ENCODE data around the gene ARL14. TPM values are rescaled to one million over a fixed set of nuclear protein-coding genes. Genes with fewer than 3 reads are reported as not detected.

The ARL14 gene
- total and polyA plus RNA-seq, 7 experiments from 2014 or later: not detected

- H3K27ac ChIP-seq (ENCODE audit: low read depth, low read length): no peak overlapping the region
- H3K36me3 ChIP-seq (ENCODE audit: control insufficient read depth in 2 of 3, insufficient read depth in 3 of 3, low read length in 3 of 3): no peaks in the 10 kb centered on the region
- no peaks in the 10 kb centered on the region for H3K4me1 ChIP-seq (ENCODE audit: control insufficient read depth in 2 of 2, insufficient read depth in 2 of 2, low read length in 2 of 2)
- no peak overlapping the region for H3K27ac Mint-ChIP-seq
- DNase-seq (no peak), ATAC-seq (no peak)
- no peaks in the 10 kb centered on the region for H3K27me3 ChIP-seq (ENCODE audit: control insufficient read depth in 2 of 2, insufficient read depth in 2 of 2, low read length in 2 of 2)
- ChIA-PET POLR2A (no interaction called here), CTCF (no interaction called here)
- intact Hi-C loops (cut with micrococcal nuclease): no loop called here
- no peaks in the 10 kb centered on the region for H3K9me3 ChIP-seq (ENCODE audit: control insufficient read depth in 2 of 3, low read length in 3 of 3)
- H3K4me1 Mint-ChIP-seq: no peaks in the 10 kb centered on the region
- H3K36me3 Mint-ChIP-seq: no peaks in the 10 kb centered on the region
- no peak overlapping the region for H3K4me3 ChIP-seq (ENCODE audit: low read length)
- H3K4me3 Mint-ChIP-seq: no peak overlapping the region
- no peaks in the 10 kb centered on the region for H3K9me3 Mint-ChIP-seq
- H3K27me3 Mint-ChIP-seq: peaks cover 0 to 6% (median 3%) of the 10 kb centered on the region in 5 donors
Observed at GRCh38 chr3:160641665-160642309, 35.2 kb upstream of the ARL14 start.

- ChIA-PET CTCF (interaction anchor here (0.7 to 0.8 kb wide), 3 partner anchors 292 to 856 kb away, joined by 3 read pairs; no protein-coding TSS in a partner anchor), POLR2A (no interaction called here)
- no peak overlapping the region for H3K4me3 ChIP-seq (ENCODE audit: low read length)
- DNase-seq: no peak
- Mint-ChIP-seq H3K4me1 (no peaks in the 10 kb centered on the region), H3K9me3 (no peaks in the 10 kb centered on the region), H3K36me3 (no peaks in the 10 kb centered on the region), H3K4me3 (no peak overlapping the region), H3K27ac (no peak overlapping the region), H3K27me3 (peaks cover 0 to 6% (median 3%) of the 10 kb centered on the region in 5 donors)
- intact Hi-C loops (cut with micrococcal nuclease): loop anchor here in 1 of 2 donors (1.0 kb wide), 1 partner anchor 298 kb away; no protein-coding TSS in a partner anchor
- no peaks in the 10 kb centered on the region for H3K9me3 ChIP-seq (ENCODE audit: control insufficient read depth in 2 of 3, low read length in 3 of 3)
- ATAC-seq: no peak
- no peaks in the 10 kb centered on the region for H3K27me3 ChIP-seq (ENCODE audit: control insufficient read depth in 2 of 2, insufficient read depth in 2 of 2, low read length in 2 of 2)
- no peak overlapping the region for H3K27ac ChIP-seq (ENCODE audit: low read depth, low read length)
- no peaks in the 10 kb centered on the region for H3K36me3 ChIP-seq (ENCODE audit: control insufficient read depth in 2 of 3, insufficient read depth in 3 of 3, low read length in 3 of 3)
- no peaks in the 10 kb centered on the region for H3K4me1 ChIP-seq (ENCODE audit: control insufficient read depth in 2 of 2, insufficient read depth in 2 of 2, low read length in 2 of 2)
Observed at GRCh38 chr3:160643994-160644393, 33.0 kb upstream of the ARL14 start.

DNA sequence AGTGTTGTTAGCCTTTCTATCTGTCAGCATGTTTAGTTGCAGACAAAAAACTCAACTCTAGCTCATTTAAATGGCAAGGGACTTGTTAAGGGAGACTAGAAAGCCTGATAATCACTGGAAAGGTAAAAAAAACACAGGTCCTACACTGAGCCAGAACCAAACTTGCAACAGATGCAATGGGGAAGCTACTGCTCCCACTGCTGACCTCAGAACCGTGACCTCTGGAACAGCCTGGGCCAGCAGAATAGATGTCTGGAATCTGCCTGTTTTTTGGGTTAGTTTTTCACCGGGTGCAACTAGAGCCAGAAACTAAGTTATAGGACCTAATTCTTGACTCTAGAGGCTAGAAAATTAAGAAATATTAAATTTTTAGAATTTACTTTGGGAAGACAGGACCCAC, 32.5 kb upstream of the ARL14 start:
- intact Hi-C loops (cut with micrococcal nuclease): loop anchor here in 1 of 2 donors (1.0 kb wide), 1 partner anchor 298 kb away; no protein-coding TSS in a partner anchor
- Mint-ChIP-seq H3K27ac (no peak overlapping the region), H3K4me1 (no peaks in the 10 kb centered on the region), H3K9me3 (no peaks in the 10 kb centered on the region), H3K36me3 (no peaks in the 10 kb centered on the region), H3K27me3 (peaks cover 0 to 6% (median 3%) of the 10 kb centered on the region in 5 donors), H3K4me3 (no peak overlapping the region)
- POLR2A ChIA-PET: no interaction called here
- Histone ChIP-seq H3K27me3 (ENCODE audit: control insufficient read depth in 2 of 2, insufficient read depth in 2 of 2, low read length in 2 of 2) (no peaks in the 10 kb centered on the region), H3K4me1 (ENCODE audit: control insufficient read depth in 2 of 2, insufficient read depth in 2 of 2, low read length in 2 of 2) (no peaks in the 10 kb centered on the region), H3K27ac (ENCODE audit: low read depth, low read length) (no peak overlapping the region), H3K9me3 (ENCODE audit: control insufficient read depth in 2 of 3, low read length in 3 of 3) (no peaks in the 10 kb centered on the region), H3K4me3 (ENCODE audit: low read length) (no peak overlapping the region), H3K36me3 (ENCODE audit: control insufficient read depth in 2 of 3, insufficient read depth in 3 of 3, low read length in 3 of 3) (no peaks in the 10 kb centered on the region)
- no peak for DNase-seq
- CTCF ChIA-PET: interaction anchor here (0.7 to 0.8 kb wide), 2 partner anchors 291 to 856 kb away, joined by 3 read pairs; no protein-coding TSS in a partner anchor
- ATAC-seq: no peak

- Histone ChIP-seq H3K36me3 (ENCODE audit: control insufficient read depth in 2 of 3, insufficient read depth in 3 of 3, low read length in 3 of 3) (no peaks in the 10 kb centered on the region), H3K27ac (ENCODE audit: low read depth, low read length) (no peak overlapping the region), H3K4me1 (ENCODE audit: control insufficient read depth in 2 of 2, insufficient read depth in 2 of 2, low read length in 2 of 2) (no peaks in the 10 kb centered on the region), H3K4me3 (ENCODE audit: low read length) (no peak overlapping the region), H3K9me3 (ENCODE audit: control insufficient read depth in 2 of 3, low read length in 3 of 3) (no peaks in the 10 kb centered on the region), H3K27me3 (ENCODE audit: control insufficient read depth in 2 of 2, insufficient read depth in 2 of 2, low read length in 2 of 2) (no peaks in the 10 kb centered on the region)
- no peaks in the 10 kb centered on the region for H3K36me3 Mint-ChIP-seq
- DNase-seq (no peak), ATAC-seq (no peak)
- H3K27ac Mint-ChIP-seq: no peak overlapping the region
- POLR2A ChIA-PET: no interaction called here
- peaks cover 0 to 13% (median 6%) of the 10 kb centered on the region in 5 donors for H3K27me3 Mint-ChIP-seq
- CTCF ChIA-PET: no interaction called here
- no peak overlapping the region for H3K4me3 Mint-ChIP-seq
- no peaks in the 10 kb centered on the region for H3K4me1 Mint-ChIP-seq
- intact Hi-C loops (cut with micrococcal nuclease): no loop called here
- no peaks in the 10 kb centered on the region for H3K9me3 Mint-ChIP-seq
Observed at GRCh38 chr3:160648701-160649100, 28.3 kb upstream of the ARL14 start.

DNA sequence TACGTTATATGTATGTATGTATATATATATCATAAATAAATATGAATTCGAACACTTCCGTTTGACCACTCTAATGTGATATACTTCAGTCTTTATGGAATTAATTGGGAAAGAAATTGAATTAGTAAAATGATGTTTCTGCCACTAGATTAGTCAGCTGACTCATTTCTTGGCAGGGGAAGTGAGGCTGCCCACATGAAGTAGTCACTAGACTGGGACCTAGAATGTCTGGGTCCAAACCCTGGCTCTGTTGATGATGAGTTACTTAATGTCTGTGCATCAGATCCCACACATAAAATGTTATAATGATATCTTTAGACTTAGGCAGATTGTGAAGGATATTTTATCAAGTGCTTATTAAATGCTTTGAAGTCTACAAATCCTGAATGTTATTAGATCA, 27.4 kb upstream of the ARL14 start:
- H3K27ac Mint-ChIP-seq: no peak overlapping the region
- H3K4me1 Mint-ChIP-seq: no peaks in the 10 kb centered on the region
- H3K36me3 Mint-ChIP-seq: no peaks in the 10 kb centered on the region
- Histone ChIP-seq H3K27ac (ENCODE audit: low read depth, low read length) (no peak overlapping the region), H3K27me3 (ENCODE audit: control insufficient read depth in 2 of 2, insufficient read depth in 2 of 2, low read length in 2 of 2) (no peaks in the 10 kb centered on the region), H3K36me3 (ENCODE audit: control insufficient read depth in 2 of 3, insufficient read depth in 3 of 3, low read length in 3 of 3) (no peaks in the 10 kb centered on the region), H3K9me3 (ENCODE audit: control insufficient read depth in 2 of 3, low read length in 3 of 3) (no peaks in the 10 kb centered on the region), H3K4me1 (ENCODE audit: control insufficient read depth in 2 of 2, insufficient read depth in 2 of 2, low read length in 2 of 2) (no peaks in the 10 kb centered on the region), H3K4me3 (ENCODE audit: low read length) (no peak overlapping the region)
- POLR2A ChIA-PET: interaction anchor here (0.7 kb wide), 1 partner anchor 635 kb away, joined by 3 read pairs; no protein-coding TSS in a partner anchor
- no peak overlapping the region for H3K4me3 Mint-ChIP-seq
- intact Hi-C loops (cut with micrococcal nuclease): no loop called here
- DNase-seq (no peak), ATAC-seq (no peak)
- H3K9me3 Mint-ChIP-seq: no peaks in the 10 kb centered on the region
- H3K27me3 Mint-ChIP-seq: peaks cover 0 to 13% (median 6%) of the 10 kb centered on the region in 5 donors
- CTCF ChIA-PET: no interaction called here

GRCh38 chr3:160653512-160653911, 23.4 kb upstream of the ARL14 start:
- no peaks in the 10 kb centered on the region for H3K27me3 ChIP-seq (ENCODE audit: control insufficient read depth in 2 of 2, insufficient read depth in 2 of 2, low read length in 2 of 2)
- ChIA-PET CTCF (no interaction called here), POLR2A (no interaction called here)
- Mint-ChIP-seq H3K4me1 (no peaks in the 10 kb centered on the region), H3K4me3 (no peak overlapping the region), H3K27me3 (peaks cover 12 to 21% (median 17%) of the 10 kb centered on the region in 5 donors), H3K9me3 (peaks cover 0 to 10% (median 0%) of the 10 kb centered on the region in 11 donors), H3K36me3 (no peaks in the 10 kb centered on the region), H3K27ac (no peak overlapping the region)
- H3K9me3 ChIP-seq (ENCODE audit: control insufficient read depth in 2 of 3, low read length in 3 of 3): no peaks in the 10 kb centered on the region
- H3K4me3 ChIP-seq (ENCODE audit: low read length): no peak overlapping the region
- no peak overlapping the region for H3K27ac ChIP-seq (ENCODE audit: low read depth, low read length)
- no peaks in the 10 kb centered on the region for H3K36me3 ChIP-seq (ENCODE audit: control insufficient read depth in 2 of 3, insufficient read depth in 3 of 3, low read length in 3 of 3)
- intact Hi-C loops (cut with micrococcal nuclease): no loop called here
- ATAC-seq (no peak), DNase-seq (no peak)
- no peaks in the 10 kb centered on the region for H3K4me1 ChIP-seq (ENCODE audit: control insufficient read depth in 2 of 2, insufficient read depth in 2 of 2, low read length in 2 of 2)

DNA sequence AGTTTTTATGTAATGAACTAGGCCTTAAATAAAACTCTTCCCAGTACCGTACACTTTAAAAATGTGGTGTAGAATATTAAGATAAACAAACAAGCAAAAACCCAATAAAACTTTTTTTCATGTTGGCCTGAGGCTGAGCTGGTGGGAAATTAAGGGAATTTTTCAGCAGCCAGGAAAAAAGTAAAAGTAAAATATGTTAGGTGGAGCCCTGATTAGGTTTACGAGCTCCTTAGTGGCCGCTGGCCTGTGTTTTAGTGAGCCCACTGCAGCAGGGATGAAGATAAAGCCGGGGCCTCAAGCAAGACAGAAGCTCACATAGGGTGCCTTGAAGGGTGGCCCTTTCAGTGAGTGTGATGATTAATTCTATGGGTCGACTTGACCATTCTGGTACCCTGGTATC, 16.1 kb upstream of the ARL14 start:
- no peak overlapping the region for H3K27ac ChIP-seq (ENCODE audit: low read depth, low read length)
- Mint-ChIP-seq H3K4me3 (no peak overlapping the region), H3K36me3 (no peaks in the 10 kb centered on the region), H3K9me3 (peaks cover 0 to 12% (median 0%) of the 10 kb centered on the region in 11 donors), H3K27me3 (peaks cover 3 to 27% (median 22%) of the 10 kb centered on the region in 5 donors), H3K27ac (no peak overlapping the region), H3K4me1 (peaks cover 2 to 5% (median 5%) of the 10 kb centered on the region in 7 donors)
- POLR2A ChIA-PET: no interaction called here
- ATAC-seq: no peak
- H3K4me1 ChIP-seq (ENCODE audit: control insufficient read depth in 2 of 2, insufficient read depth in 2 of 2, low read length in 2 of 2): no peaks in the 10 kb centered on the region
- H3K27me3 ChIP-seq (ENCODE audit: control insufficient read depth in 2 of 2, insufficient read depth in 2 of 2, low read length in 2 of 2): no peaks in the 10 kb centered on the region
- H3K36me3 ChIP-seq (ENCODE audit: control insufficient read depth in 2 of 3, insufficient read depth in 3 of 3, low read length in 3 of 3): no peaks in the 10 kb centered on the region
- H3K9me3 ChIP-seq (ENCODE audit: control insufficient read depth in 2 of 3, low read length in 3 of 3): no peaks in the 10 kb centered on the region
- intact Hi-C loops (cut with micrococcal nuclease): no loop called here
- H3K4me3 ChIP-seq (ENCODE audit: low read length): no peak overlapping the region
- DNase-seq: no peak
- CTCF ChIA-PET: no interaction called here
